ENCODE measurements around the gene PSMA7.

Gene PSMA7

DNA sequence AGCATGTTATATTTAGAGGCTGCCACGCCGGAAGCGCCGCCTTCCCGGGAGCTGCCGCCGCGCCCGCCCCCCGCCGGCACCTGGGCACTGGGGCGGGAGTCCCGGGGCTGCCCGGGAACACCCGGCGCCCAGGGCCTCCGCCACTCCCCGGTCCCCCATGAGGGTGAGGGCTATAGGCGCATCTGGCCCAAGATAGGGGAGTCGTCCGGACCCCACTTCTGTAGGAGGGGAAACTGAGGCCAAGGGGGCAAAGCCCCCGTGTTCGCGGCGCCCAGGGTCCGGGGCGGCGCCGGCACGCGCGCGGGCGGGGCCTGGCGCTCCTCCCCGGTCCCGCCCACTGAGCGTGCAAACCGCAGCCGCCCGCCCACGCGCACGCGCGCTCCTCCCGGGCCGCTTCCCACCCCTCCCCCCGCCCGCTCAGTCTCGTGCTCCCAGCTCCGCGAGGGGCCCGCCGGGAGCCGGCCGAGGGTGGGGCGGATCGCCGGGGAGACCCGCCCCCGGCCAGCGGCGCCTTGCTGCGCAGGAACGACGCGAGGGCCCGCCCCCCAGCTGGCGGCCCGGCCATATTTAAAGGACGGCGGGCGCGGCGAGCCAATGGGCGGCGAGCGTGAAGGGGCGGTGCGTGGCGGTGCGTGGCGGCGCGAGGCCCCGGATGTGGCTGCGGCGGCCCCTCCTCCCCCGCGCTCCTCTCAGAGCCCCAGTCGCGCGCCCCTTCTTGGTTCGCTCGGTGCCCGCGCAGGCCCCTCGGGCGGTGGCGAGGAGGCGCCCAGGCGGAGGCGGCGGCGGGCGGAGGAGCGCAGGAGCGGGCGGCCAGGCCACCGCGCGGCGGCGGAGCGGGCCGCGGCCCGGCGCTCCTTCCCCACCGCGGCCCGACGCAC lies 21.2 kb downstream of the PSMA7 start, which contains the start of gene LSM14B:
LSM14B (plus strand) TSS at position 700 of the 878 bp plus-strand sequence. CDS start 192 bp downstream, outside the sequence.
- Histone ChIP-seq H3K4me1 (peaks cover 0 to 39% (median 36%) of the 10 kb centered on the region in 4 donors), H3K36me3 (peaks cover 19 to 27% (median 26%) of the 10 kb centered on the region in 3 donors), H3K27me3 (peaks cover 0 to 11% of the 10 kb centered on the region in 2 donors), H3K9me3 (no peaks in the 10 kb centered on the region), H3K4me3 (peak within 1 kb of the TSS; percentile 86 to 87), H3K27ac (peak within 1 kb of the TSS; percentile 90 to 95)
- intact Hi-C loops (cut with DNase I; ENCODE audit: low total_unique reads): loop anchor here (2.0 to 5.0 kb wide), 2 partner anchors 21 to 55 kb away; partner anchors contain the start of genes PSMA7, SS18L1 and TAF4
- TF ChIP-seq, protein P1, sequence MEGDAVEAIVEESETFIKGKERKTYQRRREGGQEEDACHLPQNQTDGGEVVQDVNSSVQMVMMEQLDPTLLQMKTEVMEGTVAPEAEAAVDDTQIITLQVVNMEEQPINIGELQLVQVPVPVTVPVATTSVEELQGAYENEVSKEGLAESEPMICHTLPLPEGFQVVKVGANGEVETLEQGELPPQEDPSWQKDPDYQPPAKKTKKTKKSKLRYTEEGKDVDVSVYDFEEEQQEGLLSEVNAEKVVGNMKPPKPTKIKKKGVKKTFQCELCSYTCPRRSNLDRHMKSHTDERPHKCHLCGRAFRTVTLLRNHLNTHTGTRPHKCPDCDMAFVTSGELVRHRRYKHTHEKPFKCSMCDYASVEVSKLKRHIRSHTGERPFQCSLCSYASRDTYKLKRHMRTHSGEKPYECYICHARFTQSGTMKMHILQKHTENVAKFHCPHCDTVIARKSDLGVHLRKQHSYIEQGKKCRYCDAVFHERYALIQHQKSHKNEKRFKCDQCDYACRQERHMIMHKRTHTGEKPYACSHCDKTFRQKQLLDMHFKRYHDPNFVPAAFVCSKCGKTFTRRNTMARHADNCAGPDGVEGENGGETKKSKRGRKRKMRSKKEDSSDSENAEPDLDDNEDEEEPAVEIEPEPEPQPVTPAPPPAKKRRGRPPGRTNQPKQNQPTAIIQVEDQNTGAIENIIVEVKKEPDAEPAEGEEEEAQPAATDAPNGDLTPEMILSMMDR (IDR thresholded peaks at IDR 0.05): no peak
- DNase-seq: peak; percentile 93 to 98

DNA sequence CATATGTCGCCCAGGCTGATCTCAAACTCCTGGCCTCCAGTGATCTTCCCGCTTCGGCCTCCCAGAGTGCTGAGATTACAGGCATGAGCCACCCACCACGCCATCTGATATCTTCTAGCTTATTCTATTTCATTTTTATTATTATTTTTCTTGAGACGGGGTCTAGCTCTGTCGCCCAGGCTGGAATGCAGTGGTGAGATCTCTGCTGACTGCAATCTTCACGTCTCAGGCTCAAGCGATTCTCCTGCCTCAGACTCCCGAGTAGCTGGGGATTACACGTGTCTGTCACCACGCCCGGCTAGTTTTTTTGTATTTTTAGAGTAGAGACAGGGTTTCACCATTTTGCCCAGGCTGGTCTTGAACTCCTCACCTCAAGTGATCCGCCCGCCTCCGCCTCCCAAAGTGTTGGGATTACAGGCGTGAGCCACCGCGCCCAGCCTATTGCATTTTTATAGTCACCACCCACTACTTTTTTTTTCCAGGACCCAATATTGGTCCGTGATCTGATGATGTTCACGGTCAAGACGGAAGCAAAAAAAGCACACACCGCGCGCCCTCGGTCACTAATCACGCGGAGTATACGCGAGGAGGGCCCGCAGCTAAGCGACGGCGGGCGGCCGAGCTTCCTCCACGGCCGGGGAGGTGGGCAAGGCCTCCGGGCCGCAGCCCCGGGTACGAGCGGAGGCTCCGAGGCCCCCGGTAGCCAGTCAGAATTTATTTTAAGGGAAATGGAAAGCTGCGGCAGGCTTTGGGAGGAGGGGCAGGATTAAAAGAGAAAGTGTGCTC lies 22.0 kb downstream of the PSMA7 start:
- intact Hi-C loops (cut with DNase I; ENCODE audit: low total_unique reads): loop anchor here (5.0 kb wide), 1 partner anchor 54 kb away; the partner anchor contains the start of gene TAF4
- TF ChIP-seq, protein P1 (IDR thresholded peaks at IDR 0.05): no peak
- peak in 1 of 2 donors; percentile 46 for DNase-seq

DNA sequence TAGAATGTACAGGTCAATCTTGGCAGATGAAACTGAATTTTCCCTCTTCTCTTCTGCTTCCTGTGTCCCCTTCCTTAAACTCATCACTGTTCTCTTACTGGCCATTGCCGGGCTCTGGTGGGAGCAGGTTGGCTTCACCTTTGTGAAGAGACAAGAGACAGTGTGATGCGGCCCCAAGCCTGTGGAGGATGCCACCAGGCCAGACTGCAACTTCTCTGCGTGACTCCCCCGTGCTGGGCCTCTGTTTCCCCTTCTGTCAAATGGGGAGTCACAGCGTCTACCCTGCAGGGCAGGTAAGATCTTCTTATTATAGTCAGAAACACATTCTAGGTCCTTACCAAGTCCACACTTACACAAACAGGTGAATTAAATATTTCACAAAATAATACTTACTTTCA lies 22.8 kb downstream of the PSMA7 start:
- Histone ChIP-seq H3K9me3 (no peaks in the 10 kb centered on the region), H3K4me1 (peaks cover 0 to 39% (median 36%) of the 10 kb centered on the region in 4 donors), H3K27me3 (peaks cover 0 to 15% of the 10 kb centered on the region in 2 donors), H3K36me3 (peaks cover 5 to 10% (median 9%) of the 10 kb centered on the region in 3 donors), H3K27ac (peak overlapping the region; percentile 90 to 95), H3K4me3 (no peak overlapping the region)
- DNase-seq: no peak
- intact Hi-C loops (cut with DNase I; ENCODE audit: low total_unique reads): loop anchor here (5.0 kb wide), 1 partner anchor 53 kb away; the partner anchor contains the start of gene TAF4
- TF ChIP-seq, protein P1 (IDR thresholded peaks at IDR 0.05): no peak

More for the DNA sequence above, 22.0 kb downstream of the PSMA7 start:
- peak overlapping the region; percentile 62 to 87 for H3K4me3 ChIP-seq
- H3K36me3 ChIP-seq: peaks cover 11 to 19% (median 18%) of the 10 kb centered on the region in 3 donors
- no peaks in the 10 kb centered on the region for H3K9me3 ChIP-seq
- H3K27ac ChIP-seq: peak overlapping the region; percentile 90 to 95
- peaks cover 0 to 15% of the 10 kb centered on the region in 2 donors for H3K27me3 ChIP-seq
- peaks cover 0 to 39% (median 36%) of the 10 kb centered on the region in 4 donors for H3K4me1 ChIP-seq

DNA sequence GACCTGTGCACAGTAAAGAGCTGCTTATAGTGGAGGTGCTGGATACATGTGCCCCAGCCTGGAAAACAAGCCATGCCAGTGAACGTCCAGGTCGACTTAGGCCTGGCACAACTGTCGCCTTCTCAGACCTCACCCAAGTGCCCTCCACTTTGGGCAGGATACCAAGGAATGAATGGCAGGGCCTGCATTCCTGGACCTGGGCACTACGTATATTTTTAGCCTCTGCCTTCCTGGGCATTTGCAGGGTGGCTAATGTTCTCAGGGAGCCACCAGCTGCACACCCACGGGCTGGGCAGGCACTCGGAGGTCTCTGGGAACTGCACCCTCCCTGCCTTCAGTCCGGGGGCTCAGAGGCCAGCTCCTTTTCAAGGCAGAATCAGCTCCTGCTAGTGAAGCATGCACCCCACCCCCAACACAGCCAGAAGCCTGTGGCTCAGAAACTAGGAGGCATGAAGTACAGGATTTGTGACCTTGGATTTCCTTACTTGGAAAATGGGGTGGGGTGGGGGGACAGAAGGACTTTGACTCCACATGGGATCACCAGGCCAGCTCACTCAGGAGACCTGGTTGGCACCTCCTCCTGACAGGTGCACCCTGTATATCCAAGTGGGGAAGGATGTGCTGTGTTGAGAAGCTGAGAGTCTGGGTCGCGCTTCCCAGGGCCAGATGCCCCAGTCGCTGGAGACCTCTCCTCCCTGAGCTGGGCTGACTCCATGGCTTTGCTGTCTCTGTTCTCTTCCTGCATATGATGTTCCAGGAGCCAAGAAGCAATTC lies 23.4 kb downstream of the PSMA7 start:
- H3K4me3 ChIP-seq: no peak overlapping the region
- no peak for DNase-seq
- intact Hi-C loops (cut with DNase I; ENCODE audit: low total_unique reads): loop anchor here (5.0 kb wide), 1 partner anchor 52 kb away; the partner anchor contains the start of gene TAF4

More for the DNA sequence above, 23.4 kb downstream of the PSMA7 start:
- Histone ChIP-seq H3K27me3 (peaks cover 0 to 19% of the 10 kb centered on the region in 2 donors), H3K9me3 (no peaks in the 10 kb centered on the region), H3K36me3 (peaks cover 0 to 4% (median 4%) of the 10 kb centered on the region in 3 donors), H3K27ac (peak overlapping the region; percentile 90 to 95), H3K4me1 (peaks cover 0 to 39% (median 36%) of the 10 kb centered on the region in 4 donors)
- TF ChIP-seq, protein P1 (IDR thresholded peaks at IDR 0.05): no peak

All from tibial artery (tissue), 4 donors.